GM13976 (cell line): ENCODE measurements around the gene SGCD.

Experiments
- DNase-seq: peaks from one replicate; pipeline ENCODE4 v3.0.0; 2012; ENCODE audit warnings: low spot score
- CTCF ChIP-seq: IDR thresholded peaks from 2 replicates; pipeline ENCODE4 v1.5.1; 2012; ENCODE audit warnings: borderline replicate concordance, mild to moderate bottlenecking; ENCODE audit not compliant: insufficient read depth; ENCODE audit errors: extremely low read depth, missing control alignments, control extremely low read depth
- in situ Hi-C: fragments of 300-500 bp; cut with MboI; formaldehyde crosslinking; loops from one replicate; pipeline ENCODE4 v1.12.0; 2022; ENCODE audit warnings: low sequenced_read_pairs, mixed read lengths, inconsistent platforms; ENCODE audit not compliant: unreplicated experiment

SGCD gene

DNA sequence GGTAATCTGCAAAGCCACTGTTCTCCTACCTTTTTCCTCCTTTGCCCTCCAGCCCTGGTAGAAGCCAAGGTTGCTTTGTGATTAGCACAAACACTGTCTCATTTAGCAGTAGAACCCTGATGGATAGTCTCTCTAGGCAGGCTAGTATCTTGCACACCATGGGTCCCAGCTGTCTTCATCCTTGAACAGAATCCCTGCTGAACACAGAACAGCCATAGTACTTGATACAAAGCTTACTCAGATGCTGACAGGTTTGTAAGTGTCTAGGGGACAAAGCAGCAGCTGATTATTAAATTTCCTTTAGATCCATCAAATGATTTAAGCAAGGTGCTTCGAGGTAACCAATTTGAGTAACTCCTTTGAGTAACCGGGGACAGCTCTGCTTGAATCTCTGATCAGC lies 359.4 kb downstream of the SGCD start:
- DNase-seq: no peak
- no peak for TF ChIP-seq CTCF
- in situ Hi-C loops: no loop called here

DNA sequence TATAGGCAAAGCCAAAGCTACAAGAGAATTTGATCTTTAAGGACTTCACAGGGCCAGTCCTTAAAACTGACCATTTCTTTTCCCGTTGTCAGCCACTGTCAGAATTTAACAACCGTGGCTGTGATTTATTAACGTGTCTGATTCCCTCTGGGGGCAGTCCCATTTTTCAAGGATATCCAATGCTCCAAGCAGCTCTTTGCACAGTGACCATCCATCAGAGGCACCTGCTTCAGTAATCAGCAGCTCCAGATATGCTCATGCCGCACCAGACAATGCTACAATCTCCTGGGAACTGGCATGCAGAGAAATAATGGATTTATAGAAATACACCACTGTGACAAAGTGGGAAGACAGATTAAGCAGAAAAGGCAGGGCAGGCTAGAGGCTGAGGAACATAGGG lies 359.8 kb downstream of the SGCD start:
- no peak for TF ChIP-seq CTCF
- in situ Hi-C loops: no loop called here
- DNase-seq: no peak

DNA sequence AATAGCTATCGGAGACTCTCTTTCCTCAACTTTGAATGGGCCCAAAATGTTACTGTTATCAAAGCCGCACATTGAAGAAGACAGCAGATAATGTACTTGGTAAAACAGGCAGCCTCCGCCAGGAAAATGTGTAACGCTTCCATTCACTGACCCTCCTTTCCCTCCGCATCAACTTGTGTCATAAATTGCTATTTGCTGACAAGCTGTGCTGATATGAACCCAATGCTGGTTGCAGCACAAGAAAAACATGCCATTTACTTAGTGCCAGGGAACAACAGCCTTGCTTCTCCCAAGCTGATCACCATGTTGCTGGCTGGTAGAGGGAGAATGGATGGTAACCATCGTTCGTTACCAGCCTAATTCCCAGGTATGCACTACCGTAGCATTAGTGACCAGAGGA lies 360.6 kb downstream of the SGCD start:
- no peak for DNase-seq
- no peak for TF ChIP-seq CTCF
- in situ Hi-C loops: no loop called here

GRCh38 chr5:156691572-156691971 lies 364.6 kb downstream of the SGCD start:
- no peak for DNase-seq
- in situ Hi-C loops: no loop called here
- no peak for TF ChIP-seq CTCF

DNA sequence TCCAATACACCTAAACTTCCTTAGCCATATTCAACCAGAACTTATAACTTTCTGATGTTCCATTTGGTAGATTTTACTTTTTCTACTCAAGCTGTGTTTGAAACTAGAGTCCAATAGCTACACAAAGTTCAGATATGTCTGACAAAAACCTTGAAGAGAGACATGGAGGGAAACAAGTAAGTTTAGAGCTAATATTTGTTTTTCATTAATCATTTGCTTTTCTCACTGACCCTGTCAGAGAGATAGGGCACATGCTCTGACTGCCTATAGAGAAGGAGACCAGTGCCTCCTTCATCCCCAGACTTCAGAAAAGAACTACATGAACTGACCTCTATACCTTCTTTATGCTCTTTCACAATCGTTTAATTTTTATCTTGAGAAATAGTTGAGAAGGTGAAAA lies 366.1 kb downstream of the SGCD start:
- in situ Hi-C loops: no loop called here
- no peak for TF ChIP-seq CTCF
- DNase-seq: no peak

DNA sequence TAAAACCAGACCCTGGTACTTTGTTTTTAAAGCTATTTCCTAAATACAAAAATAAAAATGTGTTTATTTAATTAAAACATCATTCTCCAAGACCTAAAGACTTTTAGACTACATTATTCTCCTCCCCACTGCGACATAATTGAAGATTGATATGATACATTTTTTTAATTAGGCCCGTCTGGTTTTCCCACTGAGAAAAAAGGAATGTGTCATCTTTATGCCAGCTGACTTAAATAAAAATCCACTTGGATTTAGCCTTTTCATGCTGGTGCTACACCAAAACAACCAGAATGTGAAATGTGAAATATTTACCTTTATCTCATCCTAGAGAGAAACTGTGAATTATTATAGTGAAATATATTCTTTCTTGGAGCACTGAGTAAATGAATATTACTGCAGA lies 367.6 kb downstream of the SGCD start:
- no peak for DNase-seq
- in situ Hi-C loops: no loop called here
- TF ChIP-seq CTCF: no peak

- in situ Hi-C loops: no loop called here
- no peak for DNase-seq
- no peak for TF ChIP-seq CTCF
Measured at GRCh38 chr5:156695774-156696173, 368.8 kb downstream of the SGCD start.
